Measurements from ENCODE around the gene SNX8. TPM values are rescaled to one million over a fixed set of nuclear protein-coding genes. Genes with fewer than 3 reads are reported as not detected.

Gene SNX8
- total and polyA plus RNA-seq, 9 of the 15 experiments (the other 6 are each of a cell fraction or from before 2014, with no cell fraction given) = 2.7 to 51.6 (median 16.9) TPM

GRCh38 chr7:2314209-2314955 is at the start of gene SNX8 (continued):
- TF ChIP-seq SMARCE1 (IDR thresholded peaks at IDR 0.05) (peak; percentile 63), CREBBP (IDR thresholded peaks at IDR 0.05; ENCODE audit: low read depth, low read length) (peak; percentile 6), TFAP4 (CRISPR knock-in tag; IDR thresholded peaks at IDR 0.05; ENCODE audit: borderline replicate concordance) (peak; percentile 79), TEAD1 (CRISPR knock-in tag; IDR thresholded peaks at IDR 0.05) (peak in 1 of 2 experiments; percentile 52; a peak in 1 of 4 replicates), SIN3B (IDR thresholded peaks at IDR 0.05; ENCODE audit: low read depth) (peak; percentile 90), ADNP (tag; IDR thresholded peaks at IDR 0.05) (no peak), REST (IDR thresholded peaks at IDR 0.05; ENCODE audit: borderline replicate concordance) (peak; percentile 70), REST (CRISPR knock-in tag; IDR thresholded peaks at IDR 0.05; ENCODE audit: low read depth) (no peak), CXXC5 (CRISPR knock-in tag; IDR thresholded peaks at IDR 0.05) (peak; percentile 88), ZNF354B (CRISPR knock-in tag; IDR thresholded peaks at IDR 0.05) (no peak), NFIC (IDR thresholded peaks at IDR 0.05) (peak; percentile 38; the same call in 1 of the 2 replicates), CREM (IDR thresholded peaks at IDR 0.05; ENCODE audit: low read depth) (peak; percentile 64), NR2C2 (CRISPR knock-in tag; IDR thresholded peaks at IDR 0.05) (0 out of 2 replicates have a peak, but pooled peaks have one; percentile 30), NR2C2 (tag; IDR thresholded peaks at IDR 0.05) (no peak), MXI1 (IDR thresholded peaks at IDR 0.05; ENCODE audit: low read depth, low read length) (peak; percentile 88)

Measured in K562 (cell line).